H9 (cell line): ENCODE data around the gene CARD19. TPM values are rescaled to one million over a fixed set of nuclear protein-coding genes. Genes with fewer than 3 reads are reported as not detected.
A peak's percentile ranks its signal among the peaks of the same experiment; 100 is the strongest.

Source experiments
- DNase-seq: peaks from one replicate; pipeline ENCODE4 v3.0.0-alpha.2; 2017
- H2AFZ ChIP-seq: one replicate; pipeline ENCODE4 v1.6.1; 2013; ENCODE audit warnings: mild to moderate bottlenecking, low read length, control low read depth, moderate library complexity
- H2AK5ac ChIP-seq: 2 replicates; pipeline ENCODE4 v1.6.1; 2013; ENCODE audit warnings: low read length, control low read depth, mixed read lengths; ENCODE audit not compliant: insufficient read length
- H2BK120ac ChIP-seq: one replicate; pipeline ENCODE4 v1.6.1; 2013; ENCODE audit warnings: low read depth, mild to moderate bottlenecking, low read length, control low read depth, inconsistent platforms; ENCODE audit not compliant: poor library complexity, severe bottlenecking
- H2BK12ac ChIP-seq: 2 replicates; pipeline ENCODE4 v1.6.1; 2013; ENCODE audit warnings: low read length, control low read depth, mixed read lengths, low read depth; ENCODE audit not compliant: insufficient read length
- H2BK15ac ChIP-seq: 2 replicates; pipeline ENCODE4 v1.6.1; 2013; ENCODE audit warnings: low read depth, low read length, control low read depth
- H2BK20ac ChIP-seq: one replicate; pipeline ENCODE4 v1.6.1; 2013; ENCODE audit warnings: low read depth, mild to moderate bottlenecking, low read length, control low read depth, inconsistent platforms; ENCODE audit not compliant: poor library complexity, severe bottlenecking
- H2BK5ac ChIP-seq: 2 replicates; pipeline ENCODE4 v1.6.1; 2013; ENCODE audit warnings: low read length, control low read depth, mixed read lengths; ENCODE audit not compliant: insufficient read length
- H3K14ac ChIP-seq: 2 replicates; pipeline ENCODE4 v1.6.1; 2013; ENCODE audit warnings: low read length, control low read depth; ENCODE audit not compliant: insufficient read depth
- H3K18ac ChIP-seq: 2 replicates; pipeline ENCODE4 v1.6.1; 2013; ENCODE audit warnings: low read depth, mild to moderate bottlenecking, mixed read lengths, low read length, control low read depth; ENCODE audit not compliant: insufficient read length
- H3K23ac ChIP-seq: 2 replicates; pipeline ENCODE4 v1.6.1; 2013; ENCODE audit warnings: low read length, control low read depth, mixed read lengths, low read depth; ENCODE audit not compliant: insufficient read length
- H3K23me2 ChIP-seq: 2 replicates; pipeline ENCODE4 v1.6.1; 2013; ENCODE audit warnings: low read depth, mild to moderate bottlenecking, mixed read lengths, low read length, control low read depth; ENCODE audit not compliant: insufficient read length, poor library complexity, severe bottlenecking
- H3K27ac ChIP-seq: 2 replicates; pipeline ENCODE4 v1.5.1; 2013; ENCODE audit warnings: low read length, control low read depth, mixed read lengths, low read depth; ENCODE audit not compliant: insufficient read length
- H3K27me3 ChIP-seq: 2 replicates; pipeline ENCODE4 v1.6.1; 2013; ENCODE audit warnings: low read length, control low read depth, inconsistent platforms; ENCODE audit not compliant: insufficient read depth
- H3K4ac ChIP-seq: 2 replicates; pipeline ENCODE4 v1.6.1; 2013; ENCODE audit warnings: low read depth, mild to moderate bottlenecking, control low read depth, inconsistent platforms, low read length, moderate library complexity
- H3K4me1 ChIP-seq: 2 replicates; pipeline ENCODE4 v1.6.1; 2013; ENCODE audit warnings: low read length, control low read depth, inconsistent platforms; ENCODE audit not compliant: insufficient read depth
- H3K4me2 ChIP-seq: 2 replicates; pipeline ENCODE4 v1.6.1; 2013; ENCODE audit warnings: low read length, control low read depth, mixed read lengths; ENCODE audit not compliant: insufficient read length, insufficient read depth
- H3K56ac ChIP-seq: 2 replicates; pipeline ENCODE4 v1.6.1; 2013; ENCODE audit warnings: low read depth, mild to moderate bottlenecking, mixed read lengths, low read length, control low read depth; ENCODE audit not compliant: insufficient read length
- H3K79me1 ChIP-seq: 2 replicates; pipeline ENCODE4 v1.6.1; 2013; ENCODE audit warnings: low read depth, mild to moderate bottlenecking, moderate library complexity, low read length, control low read depth, inconsistent platforms; ENCODE audit not compliant: insufficient read depth, poor library complexity, severe bottlenecking
- H3K79me2 ChIP-seq: 2 replicates; pipeline ENCODE4 v1.6.1; 2013; ENCODE audit warnings: low read length, control low read depth, inconsistent platforms; ENCODE audit not compliant: insufficient read depth
- H3K9ac ChIP-seq: 2 replicates; pipeline ENCODE4 v1.6.1; 2013; ENCODE audit warnings: low read length, control low read depth, mixed read lengths; ENCODE audit not compliant: insufficient read length; ENCODE audit errors: extremely low read depth
- H3K9me3 ChIP-seq: one replicate; pipeline ENCODE4 v1.6.1; 2013; ENCODE audit warnings: low read depth, low read length, inconsistent platforms; ENCODE audit not compliant: control insufficient read depth
- H3T11ph ChIP-seq: one replicate; pipeline ENCODE4 v1.6.1; 2013; ENCODE audit warnings: mild to moderate bottlenecking, low read length, control low read depth, inconsistent platforms
- H4K20me1 ChIP-seq: one replicate; pipeline ENCODE4 v1.6.1; 2013; ENCODE audit not compliant: control insufficient read depth, insufficient read length, insufficient read depth
- H4K5ac ChIP-seq: 2 replicates; pipeline ENCODE4 v1.6.1; 2013; ENCODE audit warnings: low read depth, mild to moderate bottlenecking, mixed read lengths, low read length, control low read depth; ENCODE audit not compliant: insufficient read length
- H4K8ac ChIP-seq: replicated peaks from 2 replicates; pipeline ENCODE4 v1.6.1; 2013; ENCODE audit warnings: low read length, control low read depth, mixed read lengths, low read depth; ENCODE audit not compliant: insufficient read length
- H4K91ac ChIP-seq: 2 replicates; pipeline ENCODE4 v1.6.1; 2013; ENCODE audit warnings: low read depth, mild to moderate bottlenecking, moderate library complexity, mixed read lengths, low read length, control low read depth; ENCODE audit not compliant: insufficient read length
- H3K27ac Mint-ChIP-seq, 3 experiments: 2 replicates in 2 of 3; 3 replicates in 1 of 3; pipeline ENCODE4 v1.8.0; 2020 to 2021; ENCODE audit warnings: mixed read lengths in 3 of 3, mild to moderate bottlenecking in 1 of 3, moderate library complexity in 1 of 3
- H3K27me3 Mint-ChIP-seq: 2 replicates; pipeline ENCODE4 v1.8.0; 2021; ENCODE audit warnings: low read depth, mild to moderate bottlenecking, moderate library complexity, mixed read lengths
- H3K36me3 Mint-ChIP-seq, 3 experiments: 2 replicates in 2 of 3; 3 replicates in 1 of 3; pipeline ENCODE4 v1.8.0; 2020 to 2021; ENCODE audit warnings: low read depth in 3 of 3, mixed read lengths in 3 of 3; ENCODE audit not compliant: insufficient read depth in 1 of 3
- H3K4me1 Mint-ChIP-seq, 2 experiments: 2 replicates each; pipeline ENCODE4 v1.8.0; 2020; ENCODE audit warnings: mixed read lengths in 2 of 2
- H3K4me3 Mint-ChIP-seq, 2 experiments: 2 replicates in 1 of 2; 3 replicates in 1 of 2; pipeline ENCODE4 v1.8.0; 2020 to 2021; ENCODE audit warnings: mild to moderate bottlenecking in 2 of 2, mixed read lengths in 2 of 2, moderate library complexity in 1 of 2
- H3K9me3 Mint-ChIP-seq, 2 experiments: 2 replicates in 1 of 2; 3 replicates in 1 of 2; pipeline ENCODE4 v1.8.0; 2020; ENCODE audit warnings: mild to moderate bottlenecking in 2 of 2, mixed read lengths in 2 of 2, moderate library complexity in 1 of 2
- CTCF ChIP-seq: fragments of 200-600 bp; sonication (generic); conservative IDR thresholded peaks from 3 replicates; pipeline ENCODE4 v1.8.0; 2021; ENCODE audit warnings: antibody characterized with exemption, mild to moderate bottlenecking
- WGBS: extraction: QIAGEN DNeasy Blood & Tissue Kit; methylation state at CpG from one replicate; pipeline ENCODE4 v1.1.7; 2013; ENCODE audit warnings: missing lambda C conversion rate, low lambda C conversion rate, mixed read lengths; ENCODE audit not compliant: insufficient read length; ENCODE audit errors: extremely low coverage; 5-methylcytosine and 5-hydroxymethylcytosine counted together
- total RNA-seq: library from RNA; stranded (reverse); gene quantifications from 2 replicates; pipeline ENCODE4 v1.2.1, GENCODE V29; 2021

CARD19 gene
- total RNA-seq, 1 experiment from 2014 or later: 21.4 TPM

- no peak overlapping the region for H3K56ac ChIP-seq
- Mint-ChIP-seq H3K9me3 (peaks cover 4 to 9% of the 10 kb centered on the region in 2 experiments; a peak in 3 of 5 replicates), H3K4me1 (peaks cover 11 to 15% of the 10 kb centered on the region in 2 experiments), H3K4me3 (peak overlapping the region; percentile 79 to 87), H3K36me3 (peaks cover 4 to 5% (median 5%) of the 10 kb centered on the region in 3 experiments; a peak in 4 of 7 replicates), H3K27me3 (peaks cover 2% of the 10 kb centered on the region), H3K27ac (peak overlapping the region in 1 of 3 experiments; percentile 49; a peak in 2 of 7 replicates)
- WGBS: no CpG with 5 or more reads among the region's 11 CpGs
- no peaks in the 10 kb centered on the region; the same call in 1 of the 2 replicates for H3K79me2 ChIP-seq
- no peak overlapping the region for H4K91ac ChIP-seq
- H3K27ac ChIP-seq: no peak overlapping the region
- H3T11ph ChIP-seq: no peak overlapping the region
- H3K4ac ChIP-seq: no peak overlapping the region
- no peak overlapping the region for H2BK5ac ChIP-seq
- peaks cover under 1% of the 10 kb centered on the region for H4K20me1 ChIP-seq
- no peak overlapping the region for H4K5ac ChIP-seq
- H2AFZ ChIP-seq: no peak overlapping the region
- no peaks in the 10 kb centered on the region for H3K9me3 ChIP-seq
- H2BK20ac ChIP-seq: no peak overlapping the region
- no peak overlapping the region for H2BK120ac ChIP-seq
- no peaks in the 10 kb centered on the region; the same call in 1 of the 2 replicates for H3K4me1 ChIP-seq
- peak overlapping the region; percentile 89 for H3K4me2 ChIP-seq
- no peaks in the 10 kb centered on the region for H3K79me1 ChIP-seq
- no peak overlapping the region for H2AK5ac ChIP-seq
- no peak for TF ChIP-seq CTCF
- no peak overlapping the region for H3K23ac ChIP-seq
- no peak overlapping the region for H3K18ac ChIP-seq
- peaks cover 9% of the 10 kb centered on the region for H3K23me2 ChIP-seq
- no peak overlapping the region for H3K9ac ChIP-seq
- no peaks in the 10 kb centered on the region for H3K27me3 ChIP-seq
- DNase-seq: no peak
- no peak overlapping the region for H2BK15ac ChIP-seq
- no peak overlapping the region for H2BK12ac ChIP-seq
- H3K14ac ChIP-seq: no peak overlapping the region
- H4K8ac ChIP-seq: no peak overlapping the region
Measured at GRCh38 chr9:93097511-93098201, 1.6 kb downstream of the CARD19 start.
